Measurements from ENCODE around the gene RALY. TPM values are rescaled to one million over a fixed set of nuclear protein-coding genes. Genes with fewer than 3 reads are reported as not detected.

The RALY gene
- total and polyA plus RNA-seq, 2 of the 4 experiments (the other 2 are of a cell fraction), result 46.2 to 115 TPM

DNA sequence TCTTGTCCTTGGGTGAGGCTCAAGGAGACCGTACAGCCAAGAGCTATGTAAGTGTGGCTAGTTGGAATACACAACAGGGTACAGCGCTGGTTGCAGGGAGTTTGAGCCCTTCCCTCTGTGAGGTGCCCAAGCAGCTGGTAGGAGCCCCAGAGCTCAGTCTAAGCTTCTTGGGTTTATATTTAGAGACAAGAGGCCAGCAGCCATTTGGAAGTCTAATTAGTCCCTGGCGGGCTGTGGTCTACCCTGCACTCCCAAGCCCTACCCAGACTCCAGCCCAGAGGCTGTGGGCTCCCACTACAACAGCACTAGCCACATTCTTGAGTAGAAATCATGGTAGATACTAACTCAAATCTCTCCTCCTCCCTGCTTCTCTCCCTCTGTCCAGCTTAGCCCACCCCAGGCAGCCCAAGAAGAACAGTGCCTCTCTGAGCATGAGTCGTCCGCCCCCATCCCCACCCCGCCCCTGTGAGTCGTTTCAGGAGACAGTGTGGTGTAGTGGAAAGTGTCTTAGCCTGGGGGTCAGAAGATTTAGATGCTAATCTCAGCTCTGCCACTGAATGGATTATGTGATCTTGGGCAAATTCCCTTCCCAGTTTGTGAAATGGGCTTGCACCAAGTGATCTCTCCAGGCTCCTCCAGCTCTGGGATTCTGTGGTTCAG is 80.5 kb downstream of the RALY start:
- Histone ChIP-seq H3K4me1 (ENCODE audit: control insufficient read depth, insufficient read depth, low read length) (peaks cover 7% of the 10 kb centered on the region), H4K91ac (ENCODE audit: insufficient read depth, low read depth, low read length) (no peak overlapping the region), H3K23ac (ENCODE audit: low read depth, low read length) (no peak overlapping the region), H4K20me1 (ENCODE audit: insufficient read depth, low read length) (peaks cover 54% of the 10 kb centered on the region), H3K27me3 (ENCODE audit: control insufficient read depth, insufficient read depth, low read length) (no peaks in the 10 kb centered on the region), H3K4ac (ENCODE audit: low read depth, low read length) (no peak overlapping the region), H2AK9ac (replicated peaks; ENCODE audit: low read depth, low read length, poor library complexity) (no peak overlapping the region), H3K79me1 (ENCODE audit: low read depth in 1 of 2, low read length in 2 of 2) (peaks cover 49 to 87% of the 10 kb centered on the region in 2 experiments), H2BK5ac (ENCODE audit: low read depth, low read length, poor library complexity, severe bottlenecking) (no peak overlapping the region), H3K9me3 (ENCODE audit: control insufficient read depth, insufficient read depth, low read length) (no peaks in the 10 kb centered on the region), H3K9ac (ENCODE audit: low read depth, low read length) (no peak overlapping the region), H2AK5ac (ENCODE audit: low read depth, low read length) (no peak overlapping the region), H2BK20ac (ENCODE audit: low read depth, low read length) (no peak overlapping the region), H3K9me1 (ENCODE audit: insufficient read depth, low read length) (peaks cover 17% of the 10 kb centered on the region; the same call in 1 of the 2 replicates), H3K14ac (replicated peaks; ENCODE audit: low read depth, low read length) (no peak overlapping the region; the same call in 1 of the 2 replicates), H3K36me3 (ENCODE audit: control insufficient read depth, insufficient read depth, low read length) (peaks cover 54% of the 10 kb centered on the region), H3K18ac (ENCODE audit: low read depth, low read length) (no peak overlapping the region), H3K27ac (ENCODE audit: insufficient read depth, low read length) (no peak overlapping the region), H3K56ac (ENCODE audit: extremely low read depth, insufficient read depth, low read length) (no peak overlapping the region), H2BK15ac (ENCODE audit: low read depth, low read length) (no peak overlapping the region), H3K4me2 (ENCODE audit: low read depth, low read length) (no peak overlapping the region), H4K5ac (ENCODE audit: low read depth, low read length) (no peak overlapping the region), H2BK120ac (ENCODE audit: low read depth, low read length) (no peak overlapping the region), H3K4me3 (ENCODE audit: insufficient read depth, low read depth, low read length) (no peak overlapping the region), H2AFZ (replicated peaks; ENCODE audit: low read length, poor library complexity) (no peak overlapping the region), H4K8ac (ENCODE audit: low read depth in 2 of 2, low read length in 2 of 2) (no peak overlapping the region)
- CTCF ChIA-PET, result interaction anchor here (0.6 kb wide), 1 partner anchor 261 kb away, joined by 5 read pairs; no protein-coding TSS in a partner anchor
- TF ChIP-seq MAFK (IDR thresholded peaks at IDR 0.05; ENCODE audit: low read depth, low read length) (no peak), RCOR1 (IDR thresholded peaks at IDR 0.05; ENCODE audit: insufficient replicate concordance, low read length) (no peak), RAD21 (IDR thresholded peaks at IDR 0.05; ENCODE audit: low read length) (no peak), CEBPB (IDR thresholded peaks at IDR 0.05; ENCODE audit: low read depth, low read length) (no peak), USF2 (IDR thresholded peaks at IDR 0.05; ENCODE audit: low read depth, low read length) (no peak), MAZ (IDR thresholded peaks at IDR 0.05; ENCODE audit: borderline replicate concordance, low read depth, low read length) (no peak), ELK1 (IDR thresholded peaks at IDR 0.05; ENCODE audit: borderline replicate concordance, low read depth, low read length) (no peak), SMC3 (IDR thresholded peaks at IDR 0.05; ENCODE audit: low read depth, low read length) (no peak), NFE2L2 (IDR thresholded peaks at IDR 0.05; ENCODE audit: low read depth, low read length) (no peak)
- dilution Hi-C loops (cut with HindIII; ENCODE audit: low sequenced_read_pairs, unreplicated experiment) (no loop called here), in situ Hi-C loops (cut with MboI; ENCODE audit: low sequenced_read_pairs) (no loop called here), intact Hi-C loops (cut with micrococcal nuclease) (no loop called here)
- ATAC-seq (ENCODE audit: low read depth) (peak; percentile 22), DNase-seq (peak; percentile 37)
- POLR2A ChIA-PET (ENCODE audit: unreplicated experiment), result no interaction called here
- BruUV-seq (replicated peaks), result no TSS peak
- no CpG with 5 or more reads among the region's 7 CpGs for WGBS, 2 experiments (ENCODE audit: extremely low coverage in 2 of 2, insufficient read length in 1 of 2)

Data from IMR-90 (cell line).